Adipose tissue (tissue), 3 donors: Measurements from ENCODE around the gene TBC1D13. TPM values are rescaled to one million over a fixed set of nuclear protein-coding genes. Genes with fewer than 3 reads are reported as not detected.

Experiments
- H3K27ac ChIP-seq: one replicate; pipeline ENCODE4 v1.5.1; 2013; ENCODE audit warnings: low read depth, low read length
- WGBS, 3 donors: extraction: QIAGEN DNeasy Blood & Tissue Kit; methylation state at CpG; one replicate each; pipeline ENCODE4 v1.1.7; 2013; 5-methylcytosine and 5-hydroxymethylcytosine counted together
- polyA plus RNA-seq, 3 donors: library from polyadenylated mRNA; stranded (reverse); fragments of 200-250 nt; gene quantifications; one replicate each; pipeline ENCODE4 v1.2.3, GENCODE V29; 2013
- donor health status: healthy with polysubstance abuse.
- donor health status: Bipolar disorder and iron deficiency.
- donor health status: healthy.

Gene TBC1D13
- polyA plus RNA-seq, 3 donors: 14.2 to 19.1 (median 16.2) TPM

DNA sequence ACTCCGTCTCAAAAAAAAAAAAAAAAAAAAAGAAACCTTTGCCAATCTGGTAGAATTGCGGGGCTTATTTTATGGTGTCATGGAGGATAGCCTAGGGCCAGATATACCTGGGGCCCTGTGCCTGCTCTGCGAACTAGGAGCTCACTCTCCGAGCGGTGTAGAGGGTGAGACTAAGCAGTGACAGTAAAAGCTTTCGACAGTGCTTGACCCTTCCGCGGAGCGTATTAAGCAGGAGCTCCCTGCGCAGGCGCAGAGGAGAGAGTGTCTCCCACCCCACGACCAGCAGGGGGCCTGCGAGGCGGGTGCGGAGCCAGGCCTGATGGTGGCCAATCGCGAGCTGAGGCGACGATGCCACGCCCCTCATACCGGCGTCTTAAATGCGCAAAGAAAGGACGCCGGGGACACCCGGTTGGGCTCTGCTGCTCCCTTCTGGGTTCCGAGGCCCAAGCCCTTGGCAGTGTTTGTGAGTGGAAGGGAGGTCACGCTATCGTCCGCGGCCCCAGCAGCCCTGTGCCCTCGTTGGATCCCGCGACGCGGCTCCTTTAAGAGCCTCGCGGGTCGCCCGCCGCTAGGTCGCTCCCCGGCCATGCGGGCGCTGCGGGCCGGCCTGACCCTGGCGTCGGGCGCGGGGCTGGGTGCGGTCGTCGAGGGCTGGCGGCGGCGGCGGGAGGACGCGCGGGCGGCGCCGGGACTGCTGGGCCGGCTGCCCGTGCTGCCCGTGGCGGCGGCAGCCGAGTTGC lies 31.2 kb downstream of the TBC1D13 start, which contains the start of gene ENDOG:
Gene ENDOG (plus strand): TSS at position 402 of the 740 bp plus-strand sequence. CDS start 185 bp downstream, at position 587.
- 0% methylated on average over 63 to 70 of the region's 70 CpGs for WGBS, 3 donors
- H3K27ac ChIP-seq: no peak within 1 kb of the TSS

DNA sequence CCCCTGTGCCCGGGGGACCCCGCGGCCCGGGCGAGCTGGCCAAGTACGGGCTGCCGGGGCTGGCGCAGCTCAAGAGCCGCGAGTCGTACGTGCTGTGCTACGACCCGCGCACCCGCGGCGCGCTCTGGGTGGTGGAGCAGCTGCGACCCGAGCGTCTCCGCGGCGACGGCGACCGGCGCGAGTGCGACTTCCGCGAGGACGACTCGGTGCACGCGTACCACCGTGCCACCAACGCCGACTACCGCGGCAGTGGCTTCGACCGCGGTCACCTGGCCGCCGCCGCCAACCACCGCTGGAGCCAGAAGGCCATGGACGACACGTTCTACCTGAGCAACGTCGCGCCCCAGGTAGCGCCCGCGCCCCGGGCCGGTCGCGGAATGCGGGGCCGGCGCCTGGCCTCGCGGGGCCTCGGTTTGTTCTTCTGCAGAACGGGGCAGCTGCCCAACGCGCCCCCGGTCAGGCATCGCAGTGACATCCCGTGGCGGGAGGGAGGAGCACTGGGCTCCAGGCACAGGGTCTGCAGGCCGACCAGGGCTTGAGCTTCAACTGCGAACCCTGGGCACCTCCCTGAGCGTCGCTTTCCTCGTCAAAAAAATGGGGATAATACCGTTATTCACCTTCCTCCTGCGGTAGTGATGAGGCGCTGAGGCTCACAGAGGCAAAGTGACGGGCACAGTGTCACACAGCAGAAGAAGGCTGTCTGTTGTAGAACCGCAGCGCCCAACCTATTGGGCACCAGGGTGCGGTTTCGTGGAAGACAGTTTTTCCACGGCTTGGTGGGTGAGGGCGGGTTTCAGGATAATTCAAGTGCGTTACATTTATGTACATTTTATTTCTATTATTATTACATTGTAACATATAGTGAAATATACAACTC lies 32.0 kb downstream of the TBC1D13 start:
- 9 to 13% (median 10%) methylated on average over 78 to 90 of the region's 90 CpGs for WGBS, 3 donors
- no peak overlapping the region for H3K27ac ChIP-seq

DNA sequence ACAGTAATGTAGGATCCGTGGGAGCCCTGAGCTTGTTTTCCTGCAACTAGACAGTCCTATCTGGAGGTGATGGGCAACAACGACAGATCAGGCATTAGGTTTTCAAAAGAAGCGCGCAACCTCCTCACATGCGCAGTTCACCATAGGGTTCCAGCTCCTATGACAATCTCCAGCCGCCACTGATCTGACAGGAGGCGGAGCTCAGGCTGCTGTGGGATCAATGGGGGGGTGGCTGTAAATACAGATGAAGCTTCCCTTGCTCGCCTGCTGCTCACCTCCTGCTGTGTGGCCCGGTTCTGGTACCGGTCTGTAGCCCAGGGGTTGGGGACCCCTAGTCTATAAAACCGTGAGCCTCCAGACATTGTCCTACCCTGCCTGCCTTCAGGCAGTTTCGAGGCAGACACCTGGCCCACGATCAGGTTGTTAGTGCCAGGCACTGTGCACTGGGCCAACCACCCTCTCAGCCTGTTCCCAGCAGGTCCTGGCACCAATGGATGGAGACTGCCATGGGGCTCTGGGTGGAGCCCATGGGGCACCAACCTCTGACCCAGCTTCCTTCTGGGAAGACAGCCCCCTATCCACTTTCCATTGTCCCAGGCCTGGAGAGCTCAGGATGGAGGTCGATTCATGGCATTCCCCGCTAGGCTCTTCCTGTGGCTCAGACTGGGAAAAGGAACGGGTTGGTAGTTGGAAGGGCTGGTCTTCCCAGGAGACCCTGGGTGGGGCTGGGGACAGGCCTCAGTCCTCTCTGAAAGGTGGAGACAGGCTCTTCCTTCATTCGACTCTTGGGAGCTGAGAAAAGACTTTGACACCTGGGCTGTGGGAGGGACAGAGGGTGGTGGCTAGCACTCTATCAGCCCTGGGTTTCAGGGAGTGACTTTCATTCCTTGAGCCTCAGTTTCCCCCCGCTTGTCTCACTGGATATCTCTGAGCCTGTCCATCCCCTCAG lies 32.9 kb downstream of the TBC1D13 start:
- 68 to 76% (median 73%) methylated on average over 18 of the region's 18 CpGs for WGBS, 3 donors
- H3K27ac ChIP-seq: no peak overlapping the region

DNA sequence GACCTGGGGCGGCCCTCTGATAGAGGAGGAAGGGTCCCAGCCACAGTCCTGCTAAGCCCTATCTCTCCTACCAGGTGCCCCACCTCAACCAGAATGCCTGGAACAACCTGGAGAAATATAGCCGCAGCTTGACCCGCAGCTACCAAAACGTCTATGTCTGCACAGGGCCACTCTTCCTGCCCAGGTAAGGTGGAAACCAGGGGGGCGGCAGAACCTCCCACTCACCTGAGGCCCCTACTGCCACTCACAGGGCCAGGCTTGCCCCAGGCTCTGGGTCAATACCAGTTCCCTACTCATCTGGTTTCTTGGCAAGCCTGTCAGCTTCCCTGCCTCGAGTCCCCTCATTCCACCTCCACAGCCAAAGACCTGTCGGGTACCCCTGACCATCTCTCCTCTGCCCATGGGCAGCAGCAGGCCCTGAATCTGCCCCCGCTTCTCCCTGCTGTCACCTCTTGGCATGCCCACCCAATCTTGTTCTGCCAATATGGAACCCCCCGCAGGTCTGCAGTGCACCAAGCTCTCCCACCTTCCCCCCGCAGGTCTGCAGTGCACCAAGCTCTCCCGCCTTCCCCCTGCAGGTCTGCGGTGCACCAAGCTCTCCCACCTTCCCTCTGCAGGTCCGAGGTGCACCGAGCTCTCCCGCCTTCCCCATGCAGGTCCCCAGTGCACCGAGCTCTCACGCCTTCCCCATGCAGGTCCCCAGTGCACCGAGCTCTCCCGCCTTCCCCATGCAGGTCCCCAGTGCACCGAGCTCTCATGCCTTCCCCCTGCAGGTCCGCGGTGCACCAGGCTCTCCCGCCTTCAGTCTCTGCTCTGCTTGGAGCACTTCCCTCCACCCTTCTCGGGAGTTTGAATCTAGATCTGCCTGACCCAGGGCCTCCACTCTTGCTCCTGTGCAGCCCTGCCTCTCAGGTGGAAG lies 33.9 kb downstream of the TBC1D13 start:
- 85 to 87% (median 86%) methylated on average over 24 of the region's 24 CpGs for WGBS, 3 donors
- no peak overlapping the region for H3K27ac ChIP-seq

DNA sequence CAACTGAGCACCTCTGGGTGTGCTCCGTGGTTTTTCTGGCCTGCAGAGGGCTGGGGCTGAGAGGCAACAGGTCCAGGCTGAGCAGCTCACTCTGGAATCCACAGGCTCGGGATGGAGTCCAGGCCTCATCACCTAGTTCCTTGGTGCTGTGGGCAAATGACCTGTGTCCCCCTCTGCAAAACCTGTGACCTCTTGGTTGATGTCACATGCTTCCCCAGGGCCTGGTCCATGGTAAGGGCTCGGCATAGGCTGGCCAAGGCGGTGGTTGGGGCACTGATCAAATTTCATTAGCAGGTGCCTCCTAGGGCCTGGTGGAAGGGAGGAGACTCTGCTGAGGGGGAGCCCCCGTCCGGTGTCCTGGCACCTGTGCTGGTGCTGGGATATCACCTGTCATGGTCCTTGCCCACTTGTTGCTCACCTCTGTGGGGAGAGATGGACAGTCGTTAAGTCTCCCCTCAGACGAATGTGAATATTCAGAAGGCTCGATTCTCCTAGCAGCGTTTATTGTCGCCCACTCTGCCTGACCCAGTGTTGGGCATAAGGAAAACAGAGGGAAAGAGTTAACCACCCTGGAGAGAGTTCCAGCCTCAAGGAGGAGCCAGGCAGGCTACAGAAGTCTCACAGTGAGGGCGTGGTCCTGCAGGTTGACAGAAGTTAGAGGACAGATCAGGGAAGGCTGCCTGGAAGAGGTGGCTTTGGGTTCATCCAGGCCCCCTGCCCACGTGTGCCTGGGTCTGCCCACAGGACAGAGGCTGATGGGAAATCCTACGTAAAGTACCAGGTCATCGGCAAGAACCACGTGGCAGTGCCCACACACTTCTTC lies 34.7 kb downstream of the TBC1D13 start:
- 87 to 91% (median 88%) methylated on average over 16 of the region's 16 CpGs for WGBS, 3 donors
- no peak overlapping the region for H3K27ac ChIP-seq

DNA sequence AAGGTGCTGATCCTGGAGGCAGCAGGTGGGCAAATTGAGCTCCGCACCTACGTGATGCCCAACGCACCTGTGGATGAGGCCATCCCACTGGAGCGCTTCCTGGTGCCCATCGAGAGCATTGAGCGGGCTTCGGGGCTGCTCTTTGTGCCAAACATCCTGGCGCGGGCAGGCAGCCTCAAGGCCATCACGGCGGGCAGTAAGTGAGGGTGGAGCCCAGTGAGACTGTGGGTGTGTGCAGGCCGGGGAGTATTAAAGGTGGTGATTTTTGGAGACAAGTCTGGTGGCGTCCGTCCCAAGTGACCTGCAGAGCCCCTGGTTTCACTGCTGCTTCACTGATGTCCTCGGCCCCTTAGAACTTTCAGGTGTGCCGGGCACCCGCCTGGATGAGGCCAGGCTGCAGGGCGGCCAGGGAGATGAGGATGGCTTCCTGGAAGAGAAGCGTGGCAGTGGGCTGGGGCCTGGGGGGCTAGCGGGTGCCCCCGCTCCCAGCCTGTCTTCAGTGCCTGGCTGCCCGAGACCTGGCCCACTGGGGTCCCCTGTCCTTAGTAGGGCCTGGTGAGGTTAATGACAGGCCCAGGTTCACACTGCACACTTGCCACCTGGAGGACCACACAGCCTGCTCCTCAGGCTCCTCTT lies 35.5 kb downstream of the TBC1D13 start:
- H3K27ac ChIP-seq: no peak overlapping the region
- 69 to 93% (median 90%) methylated on average over 22 of the region's 22 CpGs for WGBS, 3 donors

DNA sequence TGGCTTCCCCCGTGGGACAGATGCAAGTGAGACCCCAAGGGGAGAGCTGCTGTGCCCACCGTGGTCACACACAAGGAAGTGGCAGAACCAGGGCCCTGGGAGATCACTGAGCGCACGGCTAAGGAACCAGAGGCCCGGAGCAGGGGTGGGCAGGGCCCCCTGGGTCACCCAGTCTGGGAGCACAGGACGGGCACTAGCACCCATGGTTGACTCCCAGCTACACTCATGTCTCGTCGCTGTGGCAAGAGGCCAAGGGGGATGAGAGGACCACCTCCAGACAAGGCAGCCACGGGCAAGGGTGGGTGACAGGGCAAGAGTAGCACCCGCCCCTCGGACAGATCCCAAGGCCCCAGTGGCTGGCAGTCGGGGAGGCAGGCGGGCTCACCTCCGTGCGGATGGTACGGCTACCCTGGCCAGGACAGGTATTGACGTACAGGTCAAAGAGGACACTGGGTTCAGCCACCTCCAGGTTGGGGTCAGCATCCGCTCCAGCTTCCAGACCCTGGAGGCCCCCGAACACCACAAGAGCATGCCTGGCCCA lies 36.4 kb downstream of the TBC1D13 start:
- WGBS, 3 donors: 86 to 91% (median 88%) methylated on average over 19 of the region's 19 CpGs
- no peak overlapping the region for H3K27ac ChIP-seq

DNA sequence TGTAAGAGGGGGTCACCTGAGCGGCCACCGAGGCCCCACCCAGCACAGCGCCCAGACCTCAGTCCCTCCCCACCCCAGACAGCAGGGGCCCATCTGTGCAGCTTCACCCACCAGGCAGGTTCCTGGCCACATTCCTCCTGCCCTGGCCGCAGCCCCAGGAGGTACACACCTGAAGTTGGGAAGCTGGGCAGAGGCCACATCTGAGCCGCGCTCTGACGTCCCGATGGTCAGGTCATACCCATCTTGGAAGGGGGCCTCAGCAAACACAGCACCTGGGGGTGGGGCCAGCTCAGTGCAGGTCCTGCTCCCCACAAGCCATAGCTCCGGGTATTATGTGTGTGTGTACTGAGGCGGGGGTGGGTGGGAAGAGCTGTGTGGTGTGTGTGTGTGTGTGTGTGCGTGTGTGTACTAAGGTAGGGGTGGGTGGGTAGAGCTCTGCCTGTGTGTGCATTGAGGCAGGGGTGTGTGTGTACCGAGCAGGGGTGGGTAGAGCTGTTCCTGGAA lies 36.9 kb downstream of the TBC1D13 start:
- H3K27ac ChIP-seq: no peak overlapping the region
- 75 to 89% (median 88%) methylated on average over 12 of the region's 12 CpGs for WGBS, 3 donors

DNA sequence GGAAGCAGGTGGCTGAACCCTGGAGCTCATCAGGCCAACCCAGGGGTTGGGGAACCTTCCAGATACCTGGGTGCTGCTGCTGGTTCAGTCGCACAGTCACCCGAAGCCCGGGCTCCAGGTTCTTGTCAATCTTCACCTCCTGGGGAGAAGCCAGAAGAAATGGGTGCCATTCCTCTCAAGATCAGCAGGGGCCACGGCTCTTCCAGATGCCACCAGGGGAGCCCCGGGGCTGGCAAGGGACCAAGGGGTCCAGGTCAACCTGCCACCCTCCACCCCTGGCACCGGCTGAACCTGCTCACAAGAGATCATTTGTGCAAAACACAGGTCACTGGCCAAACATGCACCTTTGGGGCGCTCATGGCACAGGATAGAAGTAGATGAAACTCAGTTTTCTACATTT lies 37.9 kb downstream of the TBC1D13 start:
- no peak overlapping the region for H3K27ac ChIP-seq
- 82 to 88% (median 88%) methylated on average over 7 of the region's 7 CpGs for WGBS, 3 donors

DNA sequence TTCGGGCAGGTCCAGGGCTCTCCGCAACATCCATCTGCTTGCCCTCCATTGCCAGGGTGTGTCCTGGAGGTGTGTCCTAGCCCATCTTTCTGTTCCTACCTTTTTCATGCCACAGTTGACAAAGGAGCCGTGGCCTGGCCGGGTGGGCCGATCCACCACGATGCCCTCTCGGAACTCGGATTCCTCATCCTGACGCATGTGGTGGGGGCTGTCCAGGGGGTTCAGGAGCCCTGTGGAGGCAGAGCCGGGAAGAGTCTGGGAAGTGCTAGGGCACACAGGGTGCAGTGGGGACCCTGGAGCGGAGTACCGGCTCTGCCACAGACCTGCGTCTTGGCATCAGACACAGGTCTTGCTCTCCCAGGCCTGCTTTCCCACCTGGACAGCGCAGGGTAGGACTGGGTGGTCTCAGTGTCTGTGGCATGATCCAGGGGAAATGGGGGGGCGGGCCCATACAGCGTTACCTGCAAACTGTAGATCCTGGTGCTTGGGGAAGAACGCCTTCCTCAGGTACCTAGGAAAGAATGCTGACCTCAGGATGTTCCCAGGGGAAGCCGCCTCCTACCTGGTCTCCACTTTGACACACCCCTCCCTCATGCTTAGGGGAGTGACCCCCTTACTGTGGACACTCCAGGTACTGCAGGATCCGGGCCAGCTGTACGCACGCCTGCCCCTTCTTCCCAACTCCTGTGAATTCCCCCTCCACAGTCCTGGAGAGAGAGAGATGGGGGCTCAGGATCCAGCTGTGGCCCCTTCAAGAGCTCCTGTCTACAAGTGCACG lies 39.1 kb downstream of the TBC1D13 start:
- WGBS, 3 donors: 93 to 95% (median 95%) methylated on average over 22 of the region's 22 CpGs
- H3K27ac ChIP-seq: no peak overlapping the region

DNA sequence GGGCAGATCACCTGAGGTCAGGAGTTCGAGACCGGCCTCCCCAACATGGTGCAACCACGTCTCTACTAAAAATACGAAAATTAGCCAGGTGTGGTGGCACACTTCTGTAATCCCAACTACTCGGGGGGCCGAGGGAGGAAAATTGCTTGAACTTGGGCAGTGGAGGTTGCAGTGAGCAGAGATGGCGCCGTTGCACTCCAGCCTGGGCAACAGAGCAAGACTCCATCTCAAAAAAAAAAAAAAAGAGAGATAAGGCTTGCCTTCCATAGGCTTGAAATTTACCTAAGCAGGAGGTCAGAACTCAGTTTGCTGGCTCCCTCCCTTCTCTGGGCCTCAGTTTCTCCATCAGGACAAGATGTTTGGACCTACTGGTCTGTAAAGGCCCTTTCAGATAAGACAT lies 41.2 kb downstream of the TBC1D13 start:
- no peak overlapping the region for H3K27ac ChIP-seq
- 90 to 94% (median 92%) methylated on average over 8 of the region's 8 CpGs for WGBS, 3 donors

DNA sequence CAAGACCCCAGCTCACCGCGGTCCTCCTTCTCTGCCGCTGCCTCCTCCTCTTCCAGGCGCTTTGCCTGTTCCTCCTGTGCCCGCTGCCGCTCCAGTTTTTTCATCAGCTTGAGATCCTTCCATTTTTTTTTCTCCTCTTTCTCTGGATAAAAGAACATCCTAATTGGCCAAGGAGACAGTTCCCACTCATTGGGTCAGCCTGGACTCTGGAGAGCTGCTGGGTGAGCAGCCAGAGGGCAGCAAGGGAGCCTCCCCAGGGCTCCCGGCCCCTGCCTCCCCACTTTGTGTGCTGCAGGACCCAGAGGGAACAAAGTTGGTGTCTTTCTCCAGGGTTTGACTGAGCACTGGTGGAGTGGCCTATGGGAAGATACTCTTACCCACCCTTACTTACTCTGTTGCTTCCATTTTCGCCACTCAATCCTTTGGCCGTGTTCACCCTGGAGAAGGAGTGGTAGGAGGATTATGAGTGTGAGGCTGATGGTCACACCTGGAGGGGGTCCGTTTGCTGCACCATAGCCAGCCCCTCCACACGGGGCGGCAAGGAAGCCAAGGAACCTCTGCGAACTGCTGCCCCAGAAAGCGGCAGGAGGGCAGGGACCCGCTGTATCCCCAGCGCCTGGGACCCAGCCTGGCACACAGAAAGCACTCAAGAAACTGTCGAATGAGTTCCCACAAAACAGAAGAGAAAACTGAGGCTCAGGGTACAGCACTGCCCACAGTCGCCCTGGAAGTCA lies 41.8 kb downstream of the TBC1D13 start:
- no peak overlapping the region for H3K27ac ChIP-seq
- 32 to 33% (median 33%) methylated on average over 18 of the region's 18 CpGs for WGBS, 3 donors

DNA sequence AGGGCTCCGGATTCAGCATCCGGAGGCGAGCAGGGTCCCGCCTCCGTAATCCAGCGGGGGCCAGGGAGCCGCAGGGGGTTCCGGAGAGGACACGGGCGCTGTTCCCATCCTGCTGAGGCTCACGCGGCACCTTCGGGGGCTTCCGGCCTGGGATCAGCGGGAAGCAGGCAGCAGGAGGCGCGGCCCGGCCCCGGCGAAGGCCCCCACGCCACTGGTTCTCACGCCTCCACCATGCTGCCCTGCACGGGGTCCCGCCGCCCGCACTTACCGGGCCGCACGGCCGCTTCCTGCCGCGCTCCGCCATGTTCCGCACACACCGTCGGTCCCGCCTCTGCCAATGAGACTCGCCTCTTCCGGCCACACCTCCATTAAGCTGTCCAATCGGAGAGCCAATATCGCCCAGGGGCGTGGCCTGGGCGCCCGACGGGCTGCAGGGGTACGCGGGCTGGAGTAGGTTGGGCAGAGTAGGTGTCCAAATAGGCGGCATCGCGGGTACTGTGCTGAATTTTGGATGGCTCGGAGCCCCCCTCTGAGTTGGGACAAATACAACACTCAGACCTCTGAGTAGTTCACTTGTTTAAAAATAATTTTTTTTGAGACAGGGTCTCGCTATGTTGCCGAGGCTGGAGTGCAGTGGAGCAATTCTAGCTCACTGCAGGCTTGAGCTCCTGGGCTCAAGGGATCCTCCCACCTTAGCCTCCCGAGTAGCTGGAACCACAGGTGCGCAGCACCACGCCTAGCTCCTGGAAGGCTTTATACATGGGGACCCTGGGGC lies 42.6 kb downstream of the TBC1D13 start, which contains the start of gene SPOUT1:
Gene SPOUT1 (minus strand): TSS at position 318 of the 775 bp plus-strand sequence. CDS start 14 bp downstream, at position 304.
- H3K27ac ChIP-seq: no peak within 1 kb of the TSS
- WGBS, 3 donors: 0 to 1% (median 1%) methylated on average over 53 to 56 of the region's 56 CpGs

DNA sequence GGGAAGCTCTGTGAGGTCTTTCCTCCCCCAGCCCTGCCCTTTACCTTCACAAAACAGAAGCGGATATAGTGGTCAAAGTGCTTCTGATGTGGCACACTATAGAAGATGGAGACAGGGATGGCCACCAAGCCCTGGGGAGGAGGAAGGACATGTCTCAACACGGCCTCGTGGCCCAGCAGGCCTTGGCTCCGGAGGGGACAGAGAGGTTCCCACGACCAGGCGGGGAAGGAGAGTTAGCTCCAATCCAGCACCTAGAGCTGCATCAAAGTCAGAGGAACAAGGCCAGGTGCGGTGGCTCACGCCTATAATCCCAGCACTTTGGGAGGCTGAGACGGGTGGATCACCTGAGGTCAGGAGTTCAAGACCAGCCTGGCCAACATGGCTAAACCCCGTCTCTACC lies 46.6 kb downstream of the TBC1D13 start:
- WGBS, 3 donors: 92 to 95% (median 92%) methylated on average over 10 of the region's 10 CpGs

More for the DNA sequence above, 46.6 kb downstream of the TBC1D13 start:
- H3K27ac ChIP-seq: no peak overlapping the region
